BJ (cell line): ENCODE results near the gene OR4D9. TPM values are rescaled to one million over a fixed set of nuclear protein-coding genes. Genes with fewer than 3 reads are reported as not detected.

ENCODE experiments used
- CTCF ChIA-PET: fragments of 350-600 bp; formaldehyde crosslinking; extraction: SDS; loops from one replicate; lab custom pipeline; 2021; ENCODE audit warnings: antibody characterized with exemption, inconsistent platforms; lab: Yijun Ruan, JAX
- POLR2A ChIA-PET: fragments of 300-600 bp; sonication (Branson Sonifier 250); formaldehyde crosslinking; extraction: SDS; loops from one replicate; lab custom pipeline; 2021; ENCODE audit warnings: antibody characterized with exemption; lab: Charles Lee
- DNase-seq: peaks from one replicate; pipeline ENCODE4 v3.0.0-alpha.2; 2011; ENCODE audit warnings: low read depth
- H3K27me3 ChIP-seq: 2 replicates; pipeline ENCODE4 v1.6.0; 2011; ENCODE audit warnings: low read length; ENCODE audit not compliant: control insufficient read depth, insufficient read depth
- H3K36me3 ChIP-seq: 2 replicates; pipeline ENCODE4 v1.5.1; 2011; ENCODE audit warnings: low read length; ENCODE audit not compliant: control insufficient read depth, insufficient read depth
- H3K4me3 ChIP-seq: 2 replicates; pipeline ENCODE4 v1.5.1; 2011; ENCODE audit warnings: low read depth, mild to moderate bottlenecking, control low read depth, low read length
- CTCF ChIP-seq: IDR thresholded peaks from 2 replicates; pipeline ENCODE4 v1.5.1; 2011; ENCODE audit warnings: low read depth, mild to moderate bottlenecking, control low read depth, inconsistent platforms, low read length, moderate library complexity; ENCODE audit not compliant: insufficient read depth
- polyA plus RNA-seq: library from polyadenylated mRNA; depleted of rRNA; stranded (reverse); fragments of >200 nt; gene quantifications from 2 replicates; pipeline ENCODE4 v1.2.3, GENCODE V29; 2011

Gene OR4D9
- polyA plus RNA-seq, 1 experiment = not detected

DNA sequence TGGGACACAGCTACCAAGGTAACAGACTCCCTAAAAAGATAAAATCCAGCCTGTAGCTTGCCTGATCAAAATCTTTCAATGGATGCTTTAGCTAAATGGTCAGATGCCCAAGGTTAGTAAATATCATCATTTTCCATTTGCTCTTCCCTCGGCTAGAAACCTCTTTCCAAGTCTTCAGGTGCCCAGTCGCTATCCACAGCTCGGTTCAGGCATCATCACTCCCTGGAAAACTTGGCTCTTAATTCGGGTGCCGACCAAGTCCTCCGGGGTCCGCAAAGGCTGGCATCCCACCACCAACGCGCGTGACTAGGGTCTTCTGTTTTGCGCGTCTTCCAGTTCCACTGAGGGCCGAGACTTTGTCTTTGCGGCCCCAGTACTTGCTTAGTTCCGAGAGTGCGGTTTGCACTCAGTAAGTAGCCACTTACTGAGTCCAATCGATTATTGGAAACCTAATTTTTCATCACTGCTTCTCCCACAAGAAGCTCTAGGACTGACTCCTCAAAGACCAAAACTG is 44.3 kb downstream of the OR4D9 start:
- H3K4me3 ChIP-seq = peak overlapping the region; percentile 33
- H3K27me3 ChIP-seq = no peaks in the 10 kb centered on the region
- DNase-seq = no peak
- CTCF ChIA-PET = no interaction called here
- no peak for TF ChIP-seq CTCF
- POLR2A ChIA-PET = no interaction called here
- no peaks in the 10 kb centered on the region for H3K36me3 ChIP-seq

GRCh38 chr11:59556115-59556916 is 45.0 kb downstream of the OR4D9 start:
- H3K27me3 ChIP-seq = no peaks in the 10 kb centered on the region
- ChIA-PET CTCF (no interaction called here), POLR2A (interaction anchor here (1.3 kb wide), 1 partner anchor 10 kb away, joined by 4 read pairs; no protein-coding TSS in a partner anchor)
- peak overlapping the region; percentile 33 for H3K4me3 ChIP-seq
- no peak for TF ChIP-seq CTCF
- H3K36me3 ChIP-seq = no peaks in the 10 kb centered on the region
- no peak for DNase-seq

- ChIA-PET POLR2A (interaction anchor here (0.6 to 1.3 kb wide), 2 partner anchors 9 to 253 kb away, joined by 3 to 4 read pairs; no protein-coding TSS in a partner anchor), CTCF (no interaction called here)
- no peak for DNase-seq
- Histone ChIP-seq H3K27me3 (no peaks in the 10 kb centered on the region), H3K4me3 (peak overlapping the region; percentile 7; the same call in 1 of the 2 replicates), H3K36me3 (no peaks in the 10 kb centered on the region)
- no peak for TF ChIP-seq CTCF
These were observed 45.6 kb downstream of the OR4D9 start for GRCh38 chr11:59556917-59557348.

GRCh38 chr11:59558270-59558643 is 46.9 kb downstream of the OR4D9 start:
- POLR2A ChIA-PET = no interaction called here
- CTCF ChIA-PET = interaction anchor here (1.1 to 1.5 kb wide), 3 partner anchors 21 to 184 kb away, joined by 3 to 7 read pairs (median 3); partner anchors contain the start of gene PATL1
- TF ChIP-seq CTCF = no peak
- no peak for DNase-seq
- Histone ChIP-seq H3K36me3 (no peaks in the 10 kb centered on the region), H3K4me3 (no peak overlapping the region), H3K27me3 (no peaks in the 10 kb centered on the region)

DNA sequence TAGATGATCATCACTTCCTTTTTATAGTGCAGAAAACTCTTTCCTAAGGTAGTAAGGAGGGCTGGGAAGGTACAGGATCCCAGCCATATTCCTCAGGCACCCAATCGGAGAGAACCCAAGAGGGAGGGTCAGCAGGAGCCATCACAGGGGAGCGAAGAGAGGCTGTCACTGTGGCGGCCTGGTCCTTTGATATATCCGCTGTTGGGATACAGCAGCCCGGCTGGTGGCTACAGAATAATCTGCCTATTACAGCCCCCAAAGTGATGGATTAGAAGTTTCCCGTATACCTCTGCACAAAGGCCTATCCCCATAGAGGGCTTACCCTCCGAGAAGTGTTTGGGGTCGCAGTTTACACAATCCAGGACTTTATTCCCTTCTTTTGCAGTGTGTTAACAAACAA is 48.5 kb downstream of the OR4D9 start:
- no peaks in the 10 kb centered on the region for H3K36me3 ChIP-seq
- TF ChIP-seq CTCF = no peak
- H3K4me3 ChIP-seq = no peak overlapping the region
- DNase-seq = no peak
- ChIA-PET POLR2A (no interaction called here), CTCF (interaction anchor here (0.9 kb wide), 1 partner anchor 8 kb away, joined by 4 read pairs; no protein-coding TSS in a partner anchor)
- H3K27me3 ChIP-seq = no peaks in the 10 kb centered on the region
